Fibroblast of pulmonary artery (primary cell): ENCODE data around the gene LIG3.

Experiments
- DNase-seq: peaks from one replicate; pipeline ENCODE4 v3.0.0-alpha.2; 2010; ENCODE audit warnings: low read depth
- H3K4me3 ChIP-seq: replicated peaks from 2 replicates; pipeline ENCODE4 v1.5.1; 2011; ENCODE audit warnings: low read depth, mild to moderate bottlenecking, control low read depth, low read length, moderate library complexity
- CTCF ChIP-seq: IDR thresholded peaks from 2 replicates; pipeline ENCODE4 v1.5.1; 2011; ENCODE audit warnings: mild to moderate bottlenecking, control low read depth, low read length, inconsistent platforms; ENCODE audit errors: missing control alignments

The LIG3 gene

GRCh38 chr17:35010093-35010492 lies 29.8 kb downstream of the LIG3 start:
- no peak for DNase-seq
- H3K4me3 ChIP-seq, result no peak overlapping the region
- no peak for TF ChIP-seq CTCF

- TF ChIP-seq CTCF, result no peak
- no peak for DNase-seq
- no peak overlapping the region for H3K4me3 ChIP-seq
These were observed 31.4 kb downstream of the LIG3 start for GRCh38 chr17:35011671-35012216.

- no peak for DNase-seq
- no peak for TF ChIP-seq CTCF
These were observed 36.1 kb downstream of the LIG3 start for GRCh38 chr17:35016369-35016768.

GRCh38 chr17:35017021-35017420 lies 36.7 kb downstream of the LIG3 start:
- DNase-seq, result no peak
- no peak for TF ChIP-seq CTCF
- no peak overlapping the region for H3K4me3 ChIP-seq

More at GRCh38 chr17:35016369-35016768, 36.1 kb downstream of the LIG3 start:
- H3K4me3 ChIP-seq, result no peak overlapping the region

- no peak overlapping the region for H3K4me3 ChIP-seq
- TF ChIP-seq CTCF, result no peak
- no peak for DNase-seq
These were observed 38.5 kb downstream of the LIG3 start for GRCh38 chr17:35018814-35019213.

GRCh38 chr17:35019386-35020179 lies 39.3 kb downstream of the LIG3 start:
- DNase-seq, result no peak
- H3K4me3 ChIP-seq, result no peak overlapping the region
- TF ChIP-seq CTCF, result no peak
